ENCODE data around the gene DAZAP2.

DAZAP2 gene

GRCh38 chr12:51238510-51239334 is at the start of gene DAZAP2:
Gene DAZAP2, plus strand, starts transcription at chr12:51238826. Its CDS starts 82 bp downstream, at chr12:51238908.
- no peak for TF ChIP-seq GATA1 (IDR thresholded peaks at IDR 0.05; ENCODE audit: low read depth, low read length)
- TF ChIP-seq POLR2A (IDR thresholded peaks at IDR 0.05; ENCODE audit: low read length): peak; percentile 97
- DNase-seq: peak; percentile 96 to 97

GRCh38 chr12:51189790-51190355 is 48.8 kb upstream of the DAZAP2 start:
- TF ChIP-seq POLR2A (IDR thresholded peaks at IDR 0.05; ENCODE audit: low read length) (no peak), GATA1 (IDR thresholded peaks at IDR 0.05; ENCODE audit: low read depth, low read length) (no peak)
- DNase-seq: no peak

GRCh38 chr12:51190820-51191219 is 47.8 kb upstream of the DAZAP2 start:
- TF ChIP-seq POLR2A (IDR thresholded peaks at IDR 0.05; ENCODE audit: low read length) (no peak), GATA1 (IDR thresholded peaks at IDR 0.05; ENCODE audit: low read depth, low read length) (no peak)
- DNase-seq: no peak

GRCh38 chr12:51191516-51192283 is 46.9 kb upstream of the DAZAP2 start:
- no peak for DNase-seq
- no peak for TF ChIP-seq POLR2A (IDR thresholded peaks at IDR 0.05; ENCODE audit: low read length)
- no peak for TF ChIP-seq GATA1 (IDR thresholded peaks at IDR 0.05; ENCODE audit: low read depth, low read length)

GRCh38 chr12:51192284-51192671 is 46.3 kb upstream of the DAZAP2 start:
- DNase-seq: no peak
- TF ChIP-seq GATA1 (IDR thresholded peaks at IDR 0.05; ENCODE audit: low read depth, low read length) (no peak), POLR2A (IDR thresholded peaks at IDR 0.05; ENCODE audit: low read length) (no peak)

- TF ChIP-seq POLR2A (IDR thresholded peaks at IDR 0.05; ENCODE audit: low read length): no peak
- TF ChIP-seq GATA1 (IDR thresholded peaks at IDR 0.05; ENCODE audit: low read depth, low read length): no peak
- no peak for DNase-seq
Measured at GRCh38 chr12:51195841-51196240, 42.8 kb upstream of the DAZAP2 start.

DNA sequence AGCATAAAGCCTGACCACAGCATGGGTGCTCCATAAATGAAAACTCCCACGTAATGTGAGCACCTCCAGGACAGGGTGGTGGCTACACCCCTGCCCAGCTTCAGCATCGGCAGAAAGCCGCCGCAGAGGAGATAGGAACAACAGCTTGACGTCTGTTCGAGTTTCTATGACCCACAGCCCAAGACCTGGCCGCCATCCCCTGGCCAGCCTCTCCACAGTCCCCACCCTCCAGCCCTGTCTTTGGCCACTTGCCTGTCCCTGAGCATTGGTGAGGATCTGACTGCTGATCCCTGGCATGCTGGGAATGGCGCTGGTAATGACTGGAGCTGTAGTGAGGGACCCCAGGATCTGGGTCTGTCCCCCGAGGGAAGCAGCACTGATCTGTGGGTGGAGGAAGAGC is 42.1 kb upstream of the DAZAP2 start:
- DNase-seq: no peak
- TF ChIP-seq GATA1 (IDR thresholded peaks at IDR 0.05; ENCODE audit: low read depth, low read length) (no peak), POLR2A (IDR thresholded peaks at IDR 0.05; ENCODE audit: low read length) (no peak)

DNA sequence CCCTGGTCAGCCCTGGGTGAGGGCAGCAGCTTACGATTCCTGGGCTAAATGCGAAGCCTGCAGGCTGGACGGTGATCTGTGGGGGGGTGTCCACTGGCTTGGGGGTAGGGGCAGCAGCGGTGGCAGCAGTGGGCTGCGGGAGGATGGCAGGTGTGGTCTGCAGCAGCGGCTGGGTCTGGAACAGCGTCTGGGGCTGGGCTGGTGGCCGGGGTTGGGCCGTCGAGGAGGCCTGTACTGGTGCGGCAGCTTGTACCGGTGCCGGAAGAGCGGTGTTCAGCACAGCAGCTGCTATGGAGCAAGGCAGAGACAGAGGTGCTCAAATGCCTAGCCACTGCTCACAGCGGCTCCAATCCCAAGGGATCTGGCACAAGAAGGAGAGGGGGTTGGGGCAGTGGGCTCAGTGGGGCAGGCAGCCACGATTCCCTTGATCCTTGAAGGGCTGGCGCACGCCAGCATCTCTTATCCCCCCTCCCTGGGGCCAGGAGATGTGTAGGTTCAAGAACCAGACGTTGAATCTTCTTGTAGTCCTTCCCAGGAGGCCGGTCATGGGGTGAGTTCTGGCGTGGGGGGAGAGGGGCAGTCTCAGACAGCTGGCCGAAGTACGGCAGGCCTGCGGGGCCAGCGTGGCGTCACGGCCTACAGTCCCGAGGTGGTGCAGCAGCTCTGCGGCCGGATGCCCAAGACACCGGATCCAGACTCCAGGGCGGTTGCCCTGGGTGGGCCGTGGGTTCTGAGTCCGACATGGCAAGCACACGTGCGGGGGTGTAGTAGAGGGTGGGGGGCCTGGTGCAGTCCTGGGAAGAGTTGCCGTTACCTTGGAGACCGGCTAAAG is 40.7 kb upstream of the DAZAP2 start:
- no peak for DNase-seq
- TF ChIP-seq GATA1 (IDR thresholded peaks at IDR 0.05; ENCODE audit: low read depth, low read length) (no peak), POLR2A (IDR thresholded peaks at IDR 0.05; ENCODE audit: low read length) (no peak)

DNA sequence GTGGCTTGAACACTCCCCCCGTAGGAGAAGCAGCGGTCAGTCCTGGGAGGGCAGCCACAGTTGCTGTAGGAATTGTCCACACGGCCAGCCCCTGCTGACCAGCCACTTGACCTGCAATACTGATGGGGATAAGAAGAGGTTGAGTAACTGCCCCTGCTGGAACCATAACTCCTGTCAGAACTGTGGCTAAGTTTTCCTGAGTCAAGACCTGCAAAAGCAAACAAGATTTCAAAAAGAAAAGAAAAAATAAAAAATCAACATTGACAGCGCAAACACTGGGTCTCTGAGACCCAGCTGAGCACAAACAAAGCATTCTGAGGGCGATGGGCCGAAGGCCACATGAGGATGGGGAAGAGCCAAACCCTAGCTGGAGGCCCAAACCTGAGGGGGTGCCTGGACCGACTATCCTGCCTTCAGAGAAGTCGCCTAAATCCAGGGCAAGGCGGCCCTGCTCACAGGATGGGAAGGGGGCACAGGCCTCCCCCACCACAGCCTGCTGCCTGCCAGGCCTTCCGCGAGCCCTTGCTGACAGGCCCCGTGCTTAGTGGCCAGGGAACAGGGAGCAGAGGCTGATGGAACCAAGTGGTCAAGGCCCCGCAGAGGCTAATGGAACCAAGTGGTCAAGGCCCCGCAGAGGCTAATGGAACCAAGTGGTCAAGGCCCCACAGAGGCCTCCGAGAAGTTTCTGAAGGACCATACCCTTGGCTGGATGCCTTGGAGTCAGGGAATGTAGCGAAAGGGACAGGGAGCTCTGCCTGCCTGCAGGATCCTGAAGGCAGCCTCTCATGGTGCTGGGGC is 39.9 kb upstream of the DAZAP2 start:
- TF ChIP-seq GATA1 (IDR thresholded peaks at IDR 0.05; ENCODE audit: low read depth, low read length) (no peak), POLR2A (IDR thresholded peaks at IDR 0.05; ENCODE audit: low read length) (no peak)
- no peak for DNase-seq

DNA sequence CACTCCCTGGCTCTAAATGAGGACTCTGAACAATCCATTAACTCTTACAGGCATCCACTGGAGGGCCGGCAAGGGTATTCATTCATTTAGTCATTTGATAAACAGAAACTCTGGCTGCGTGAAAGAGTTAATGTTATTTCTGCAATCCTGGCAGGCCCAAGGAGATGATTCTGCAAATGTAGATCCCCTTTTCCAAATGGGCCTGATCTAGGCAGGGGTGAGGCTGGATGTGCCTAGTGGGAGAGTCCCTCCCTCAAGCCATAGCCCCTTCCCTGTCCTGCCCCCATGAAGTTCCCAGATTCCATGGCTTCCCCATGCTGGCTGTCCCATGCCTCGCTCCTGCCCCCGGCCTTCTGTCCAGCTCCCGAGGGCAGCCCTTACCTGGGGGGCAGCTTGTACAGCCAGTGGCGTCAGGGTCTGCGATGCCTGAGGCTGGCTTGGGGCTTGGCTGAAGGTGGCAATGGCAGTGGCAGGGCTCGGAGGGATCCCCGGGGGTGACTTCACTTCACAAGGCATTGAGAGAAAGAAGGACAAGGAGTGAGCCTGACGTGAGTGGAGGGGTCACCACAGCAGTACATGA is 39.2 kb upstream of the DAZAP2 start:
- no peak for TF ChIP-seq GATA1 (IDR thresholded peaks at IDR 0.05; ENCODE audit: low read depth, low read length)
- TF ChIP-seq POLR2A (IDR thresholded peaks at IDR 0.05; ENCODE audit: low read length): no peak
- no peak for DNase-seq

DNA sequence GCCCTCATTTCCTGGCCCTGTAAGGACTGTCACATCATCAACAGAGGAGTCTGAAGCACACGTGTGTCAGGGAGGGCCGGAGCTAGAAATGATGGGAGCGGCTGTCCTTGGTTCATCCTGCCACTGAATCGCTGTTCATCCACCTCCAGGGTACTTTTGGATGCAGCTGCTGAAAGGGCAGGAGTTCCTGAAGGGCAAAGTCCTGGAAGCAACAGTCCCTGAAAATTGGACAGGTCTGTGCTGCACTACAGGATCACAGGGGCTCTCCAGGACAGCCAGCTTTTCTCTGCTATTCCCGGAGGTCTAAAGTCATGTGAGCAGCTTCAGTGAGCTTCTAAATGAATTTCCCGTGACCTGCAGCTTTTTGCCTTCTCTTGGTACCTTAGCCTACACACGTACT is 38.5 kb upstream of the DAZAP2 start:
- no peak for DNase-seq
- TF ChIP-seq POLR2A (IDR thresholded peaks at IDR 0.05; ENCODE audit: low read length) (no peak), GATA1 (IDR thresholded peaks at IDR 0.05; ENCODE audit: low read depth, low read length) (no peak)

DNA sequence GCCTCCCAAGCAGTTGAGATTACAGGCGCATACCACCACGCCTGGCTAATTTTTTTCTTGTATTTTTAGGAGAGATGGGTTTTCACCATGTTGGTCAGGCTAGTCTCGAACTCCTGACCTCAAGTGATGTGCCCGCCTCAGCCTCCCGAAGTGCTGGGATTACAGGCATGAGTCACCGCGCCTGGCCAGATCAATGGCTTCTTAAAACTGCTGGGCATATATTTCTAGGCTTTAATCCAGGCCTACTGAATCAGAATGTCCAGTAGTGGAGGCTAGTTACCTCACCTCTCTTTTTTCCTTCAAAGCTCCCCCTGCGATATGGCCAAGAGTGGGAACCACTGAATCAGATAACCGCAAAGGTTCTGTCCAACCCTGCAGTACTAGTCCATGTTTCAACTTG is 37.8 kb upstream of the DAZAP2 start:
- no peak for DNase-seq
- TF ChIP-seq GATA1 (IDR thresholded peaks at IDR 0.05; ENCODE audit: low read depth, low read length): no peak
- no peak for TF ChIP-seq POLR2A (IDR thresholded peaks at IDR 0.05; ENCODE audit: low read length)

Data from erythroblast (primary cell).